ENCODE measurements around the gene CRB1.
"Not testable (repeated sequence)": the region's sequence is repeated elsewhere in the genome, so short reads cannot be mapped to it uniquely, and the experiment has no call there.

The CRB1 gene

GRCh38 chr1:197402189-197402588 is 134.1 kb downstream of the CRB1 start:
- Histone ChIP-seq H3K4me3 (replicated peaks; ENCODE audit: low read depth, low read length) (no peak overlapping the region), H3K27me3 (replicated peaks; ENCODE audit: control insufficient read depth, insufficient read depth, low read length) (no peaks in the 10 kb centered on the region), H3K36me3 (ENCODE audit: control insufficient read depth, insufficient read depth, low read length) (no peaks in the 10 kb centered on the region)
- TF ChIP-seq CTCF (IDR thresholded peaks at IDR 0.05; ENCODE audit: insufficient read depth, low read length, poor library complexity, severe bottlenecking) = no peak
- DNase-seq (ENCODE audit: extremely low read depth, insufficient read length) = no peak

- not testable (repeated sequence) for DNase-seq (ENCODE audit: extremely low read depth, insufficient read length); H3K4me3 ChIP-seq (replicated peaks; ENCODE audit: low read depth, low read length); H3K27me3 ChIP-seq (replicated peaks; ENCODE audit: control insufficient read depth, insufficient read depth, low read length); H3K36me3 ChIP-seq (ENCODE audit: control insufficient read depth, insufficient read depth, low read length)
Measured at GRCh38 chr1:197404774-197405173, 136.7 kb downstream of the CRB1 start.

- H3K36me3 ChIP-seq (ENCODE audit: control insufficient read depth, insufficient read depth, low read length); DNase-seq (ENCODE audit: extremely low read depth, insufficient read length); H3K27me3 ChIP-seq (replicated peaks; ENCODE audit: control insufficient read depth, insufficient read depth, low read length); H3K4me3 ChIP-seq (replicated peaks; ENCODE audit: low read depth, low read length): not testable (repeated sequence)
Measured at GRCh38 chr1:197405614-197406013, 137.6 kb downstream of the CRB1 start.

- no peak for DNase-seq (ENCODE audit: extremely low read depth, insufficient read length)
- no peak overlapping the region for H3K4me3 ChIP-seq (replicated peaks; ENCODE audit: low read depth, low read length)
- no peaks in the 10 kb centered on the region for H3K36me3 ChIP-seq (ENCODE audit: control insufficient read depth, insufficient read depth, low read length)
- H3K27me3 ChIP-seq (replicated peaks; ENCODE audit: control insufficient read depth, insufficient read depth, low read length) = no peaks in the 10 kb centered on the region
- no peak for TF ChIP-seq CTCF (IDR thresholded peaks at IDR 0.05; ENCODE audit: insufficient read depth, low read length, poor library complexity, severe bottlenecking)
Measured at GRCh38 chr1:197413564-197413963, 145.5 kb downstream of the CRB1 start.

GRCh38 chr1:197415221-197415620 is 147.2 kb downstream of the CRB1 start:
- no peak overlapping the region for H3K4me3 ChIP-seq (replicated peaks; ENCODE audit: low read depth, low read length)
- no peaks in the 10 kb centered on the region for H3K27me3 ChIP-seq (replicated peaks; ENCODE audit: control insufficient read depth, insufficient read depth, low read length)
- no peak for DNase-seq (ENCODE audit: extremely low read depth, insufficient read length)
- no peak for TF ChIP-seq CTCF (IDR thresholded peaks at IDR 0.05; ENCODE audit: insufficient read depth, low read length, poor library complexity, severe bottlenecking)
- H3K36me3 ChIP-seq (ENCODE audit: control insufficient read depth, insufficient read depth, low read length) = no peaks in the 10 kb centered on the region

- no peak for TF ChIP-seq CTCF (IDR thresholded peaks at IDR 0.05; ENCODE audit: insufficient read depth, low read length, poor library complexity, severe bottlenecking)
- no peaks in the 10 kb centered on the region for H3K36me3 ChIP-seq (ENCODE audit: control insufficient read depth, insufficient read depth, low read length)
- H3K27me3 ChIP-seq (replicated peaks; ENCODE audit: control insufficient read depth, insufficient read depth, low read length) = no peaks in the 10 kb centered on the region; the same call in 1 of the 2 replicates
- H3K4me3 ChIP-seq (replicated peaks; ENCODE audit: low read depth, low read length) = no peak overlapping the region
- DNase-seq (ENCODE audit: extremely low read depth, insufficient read length) = no peak
Measured at GRCh38 chr1:197418693-197419092, 150.6 kb downstream of the CRB1 start.

GRCh38 chr1:197422993-197423392 is 154.9 kb downstream of the CRB1 start:
- DNase-seq (ENCODE audit: extremely low read depth, insufficient read length) = no peak
- H3K27me3 ChIP-seq (replicated peaks; ENCODE audit: control insufficient read depth, insufficient read depth, low read length) = no peaks in the 10 kb centered on the region; the same call in 1 of the 2 replicates
- TF ChIP-seq CTCF (IDR thresholded peaks at IDR 0.05; ENCODE audit: insufficient read depth, low read length, poor library complexity, severe bottlenecking) = no peak
- no peak overlapping the region for H3K4me3 ChIP-seq (replicated peaks; ENCODE audit: low read depth, low read length)
- H3K36me3 ChIP-seq (ENCODE audit: control insufficient read depth, insufficient read depth, low read length) = no peaks in the 10 kb centered on the region

Measured in GM06990 (cell line).